Thyroid gland (tissue), 4 donors: ENCODE measurements around the gene NDC1. TPM values are rescaled to one million over a fixed set of nuclear protein-coding genes. Genes with fewer than 3 reads are reported as not detected.
"Not testable (repeated sequence)": the region's sequence is repeated elsewhere in the genome, so short reads cannot be mapped to it uniquely, and the experiment has no call there.

Experiments
- DNase-seq, 2 donors: peaks; one replicate each; pipeline ENCODE4 v3.0.0-alpha.2; 2019
- H3K27ac ChIP-seq, 3 donors: fragments of 200-600 bp; sonication (generic); 1 replicate in 2 of 3; 2 replicates in 1 of 3; pipeline ENCODE4 v1.5.1; 2016 to 2019; ENCODE audit warnings: mild to moderate bottlenecking in 1 of 3, moderate library complexity in 1 of 3
- H3K27me3 ChIP-seq: fragments of 200-600 bp; sonication (generic); one replicate; pipeline ENCODE4 v1.5.1; 2019
- H3K36me3 ChIP-seq, 2 donors: fragments of 200-600 bp; sonication (generic); one replicate each; pipeline ENCODE4 v1.5.1; 2016 to 2019
- H3K4me1 ChIP-seq, 2 donors: fragments of 200-600 bp; sonication (generic); one replicate each; pipeline ENCODE4 v1.5.1; 2017 to 2019
- H3K4me3 ChIP-seq, 3 donors: fragments of 200-600 bp; sonication (generic); replicated peaks in 1 of 3; 1 replicate in 2 of 3; 2 replicates in 1 of 3; pipeline ENCODE4 v1.5.1; 2016; ENCODE audit warnings: mild to moderate bottlenecking in 1 of 3
- H3K9me3 ChIP-seq: fragments of 200-600 bp; sonication (generic); one replicate; pipeline ENCODE4 v1.5.1; 2017
- CTCF ChIP-seq, 6 experiments: fragments of 200-600 bp in 3 of 6; fragments of 450-650 bp in 3 of 6; sonication (generic) in 3 of 6; IDR thresholded peaks; one replicate each; pipeline ENCODE4 v1.5.1; 2016 to 2019; ENCODE audit warnings: antibody characterized with exemption in 6 of 6, mild to moderate bottlenecking in 2 of 6, inconsistent platforms in 1 of 6, moderate library complexity in 1 of 6
- POLR2A ChIP-seq, 2 donors: fragments of 450-650 bp; IDR thresholded peaks; one replicate each; pipeline ENCODE4 v1.6.1; 2017; ENCODE audit warnings: antibody characterized with exemption in 2 of 2, mild to moderate bottlenecking in 2 of 2, moderate library complexity in 1 of 2
- WGBS, 2 donors: methylation state at CpG; one replicate each; pipeline ENCODE4 v1.1.5; 2017; 5-methylcytosine and 5-hydroxymethylcytosine counted together
- intact Hi-C: fragments of 100-400 bp; cut with DNase I; formaldehyde crosslinking; loops from one replicate; pipeline ENCODE4 v1.15.1; 2023
- total RNA-seq, 4 donors: library from RNA; depleted of rRNA; stranded (reverse); fragments of >200 nt; gene quantifications; one replicate each; pipeline ENCODE4 v1.2.3, GENCODE V29; 2016

The NDC1 gene
- total RNA-seq = 10 to 100 TPM; 10.4 to 15.4 (median 11.9) TPM

- Histone ChIP-seq H3K4me1 (peaks cover 6% of the 10 kb centered on the region in 2 donors), H3K4me3 (peak within 1 kb of the TSS; percentile 62 to 97 (median 68)), H3K27me3 (no peaks in the 10 kb centered on the region), H3K36me3 (no peaks in the 10 kb centered on the region), H3K27ac (peak within 1 kb of the TSS; percentile 94 to 97 (median 95)), H3K9me3 (no peaks in the 10 kb centered on the region)
- DNase-seq = peak; percentile 85 to 88
- TF ChIP-seq CTCF (IDR thresholded peaks at IDR 0.05) = peak in 1 of 6 experiments; percentile 24
- TF ChIP-seq POLR2A (IDR thresholded peaks at IDR 0.05) = peak in 1 of 2 donors; percentile 37
- WGBS, 2 donors = 0% methylated on average over 26 to 30 of the region's 59 CpGs
- intact Hi-C loops = no loop called here
Measured at GRCh38 chr1:53837924-53838653, at the start of gene NDC1. NDC1 (minus strand) TSS chr1:53838296; CDS start chr1:53838261, 35 bp downstream.

- DNase-seq, H3K4me3 ChIP-seq, H3K4me1 ChIP-seq, H3K9me3 ChIP-seq, H3K27ac ChIP-seq, intact Hi-C loops, H3K27me3 ChIP-seq: not testable (repeated sequence)
- peaks cover 10 to 23% of the 10 kb centered on the region in 2 donors for H3K36me3 ChIP-seq
- 95 to 97% methylated on average over 6 of the region's 6 CpGs for WGBS, 2 donors
Measured at GRCh38 chr1:53883600-53883999, 45.5 kb upstream of the NDC1 start.

GRCh38 chr1:53881853-53882252 is 43.8 kb upstream of the NDC1 start:
- H3K36me3 ChIP-seq = peaks cover 19 to 26% of the 10 kb centered on the region in 2 donors
- H3K27ac ChIP-seq, H3K4me3 ChIP-seq, H3K4me1 ChIP-seq, DNase-seq, H3K27me3 ChIP-seq, intact Hi-C loops, H3K9me3 ChIP-seq: not testable (repeated sequence)
- 94 to 98% methylated on average over 2 of the region's 2 CpGs for WGBS, 2 donors

GRCh38 chr1:53878492-53879105 is 40.5 kb upstream of the NDC1 start:
- peak; percentile 20 to 71 (median 60) for TF ChIP-seq CTCF (IDR thresholded peaks at IDR 0.05)
- no peak for TF ChIP-seq POLR2A (IDR thresholded peaks at IDR 0.05)
- H3K36me3 ChIP-seq = peaks cover 26 to 39% of the 10 kb centered on the region in 2 donors
- no peak overlapping the region for H3K27ac ChIP-seq
- WGBS, 2 donors = 43 to 48% methylated on average over 5 of the region's 5 CpGs
- intact Hi-C loops = no loop called here
- no peak overlapping the region for H3K4me3 ChIP-seq
- H3K27me3 ChIP-seq = no peaks in the 10 kb centered on the region
- no peaks in the 10 kb centered on the region for H3K9me3 ChIP-seq
- H3K4me1 ChIP-seq = no peaks in the 10 kb centered on the region
- DNase-seq = no peak

GRCh38 chr1:53875150-53875549 is 37.1 kb upstream of the NDC1 start:
- intact Hi-C loops = not testable (repeated sequence)
- WGBS, 2 donors = 96 to 98% methylated on average over 2 of the region's 2 CpGs

GRCh38 chr1:53871773-53872484 is 33.8 kb upstream of the NDC1 start:
- peaks cover 46 to 54% of the 10 kb centered on the region in 2 donors for H3K36me3 ChIP-seq
- intact Hi-C loops = no loop called here
- TF ChIP-seq CTCF (IDR thresholded peaks at IDR 0.05) = no peak
- no peak for TF ChIP-seq POLR2A (IDR thresholded peaks at IDR 0.05)

More at GRCh38 chr1:53875150-53875549, 37.1 kb upstream of the NDC1 start:
- H3K9me3 ChIP-seq, H3K4me1 ChIP-seq, H3K4me3 ChIP-seq, H3K27ac ChIP-seq, DNase-seq, H3K27me3 ChIP-seq: not testable (repeated sequence)
- H3K36me3 ChIP-seq = peaks cover 28 to 49% of the 10 kb centered on the region in 2 donors

More at GRCh38 chr1:53871773-53872484, 33.8 kb upstream of the NDC1 start:
- no peaks in the 10 kb centered on the region for H3K4me1 ChIP-seq
- H3K4me3 ChIP-seq = no peak overlapping the region
- no peaks in the 10 kb centered on the region for H3K27me3 ChIP-seq
- DNase-seq = no peak
- no peaks in the 10 kb centered on the region for H3K9me3 ChIP-seq
- 78 to 82% methylated on average over 5 of the region's 5 CpGs for WGBS, 2 donors
- no peak overlapping the region for H3K27ac ChIP-seq
